Activated naive CD8-positive, alpha-beta T cell treated with anti-CD3 and anti-CD28 coated beads, Interleukin-2, amount 50 U/mL, for 16 hours (primary cell): ENCODE data around the gene GLUD1.
"Not testable (repeated sequence)": the region's sequence is repeated elsewhere in the genome, so short reads cannot be mapped to it uniquely, and the experiment has no call there.

ENCODE experiments used
- DNase-seq: peaks from one replicate; pipeline ENCODE4 v3.0.0-alpha.2; 2020; ENCODE audit warnings: low read depth, low spot score

The GLUD1 gene

GRCh38 chr10:87090779-87091178, 3.9 kb downstream of the GLUD1 start:
- DNase-seq, result no peak

GRCh38 chr10:87089746-87090145, 4.9 kb downstream of the GLUD1 start:
- no peak for DNase-seq

- DNase-seq, result no peak
Observed at GRCh38 chr10:87085537-87085936, 9.1 kb downstream of the GLUD1 start.

- not testable (repeated sequence) for DNase-seq
Observed at GRCh38 chr10:87084291-87084782, 10.3 kb downstream of the GLUD1 start.

- DNase-seq, result not testable (repeated sequence)
Observed at GRCh38 chr10:87083576-87084290, 10.9 kb downstream of the GLUD1 start.

- not testable (repeated sequence) for DNase-seq
Observed at GRCh38 chr10:87082219-87082618, 12.4 kb downstream of the GLUD1 start.

- not testable (repeated sequence) for DNase-seq
Observed at GRCh38 chr10:87081574-87081973, 13.1 kb downstream of the GLUD1 start.

GRCh38 chr10:87080621-87081020, 14.0 kb downstream of the GLUD1 start:
- DNase-seq, result not testable (repeated sequence)

- DNase-seq, result no peak
Observed at GRCh38 chr10:87079106-87079836, 15.4 kb downstream of the GLUD1 start.

- DNase-seq, result not testable (repeated sequence)
Observed at GRCh38 chr10:87076421-87076820, 18.2 kb downstream of the GLUD1 start.

- no peak for DNase-seq
Observed at GRCh38 chr10:87072449-87072848, 22.2 kb downstream of the GLUD1 start.

- no peak for DNase-seq
Observed at GRCh38 chr10:87068281-87068680, 26.4 kb downstream of the GLUD1 start.

- DNase-seq, result no peak
Observed at GRCh38 chr10:87066865-87067264, 27.8 kb downstream of the GLUD1 start.

GRCh38 chr10:87066178-87066577, 28.5 kb downstream of the GLUD1 start:
- DNase-seq, result no peak

- no peak for DNase-seq
Observed at GRCh38 chr10:87064651-87065050, 30.0 kb downstream of the GLUD1 start.

- no peak for DNase-seq
Observed at GRCh38 chr10:87060280-87060928, 34.2 kb downstream of the GLUD1 start.

- DNase-seq, result no peak
Observed at GRCh38 chr10:87059401-87059800, 35.2 kb downstream of the GLUD1 start.

GRCh38 chr10:87058171-87058570, 36.5 kb downstream of the GLUD1 start:
- DNase-seq, result no peak

- no peak for DNase-seq
Observed at GRCh38 chr10:87054373-87055295, 40.0 kb downstream of the GLUD1 start.

GRCh38 chr10:87053577-87054181, 41.0 kb downstream of the GLUD1 start:
- DNase-seq, result no peak

- DNase-seq, result no peak
Observed at GRCh38 chr10:87053111-87053510, 41.5 kb downstream of the GLUD1 start.
